Right lobe of liver (tissue), 4 donors: ENCODE data around the gene LENG8.

Source experiments
- POLR2A ChIP-seq: fragments of 450-650 bp; IDR thresholded peaks from one replicate; pipeline ENCODE4 v1.6.1; 2017; ENCODE audit warnings: antibody characterized with exemption, mild to moderate bottlenecking
- TF ChIP-seq, protein P1 (sequence below), 4 donors: fragments of 200-600 bp in 3 of 4; fragments of 450-650 bp in 1 of 4; IDR thresholded peaks; one replicate each; pipeline versions ENCODE4 v1.5.1 to v1.8.0; 2016 to 2022; ENCODE audit warnings: antibody characterized with exemption in 4 of 4, mild to moderate bottlenecking in 2 of 4
- donor health status: DM: no; HTN: no; CAD: no.
- donor health status: DM: no; HTN: no; CAD: no.
- donor health status: DM: no; HTN: yes; CAD: no.

GRCh38 chr19:54469496-54469934 lies 20.5 kb downstream of the LENG8 start:
- no peak for TF ChIP-seq POLR2A
- TF ChIP-seq, protein P1, sequence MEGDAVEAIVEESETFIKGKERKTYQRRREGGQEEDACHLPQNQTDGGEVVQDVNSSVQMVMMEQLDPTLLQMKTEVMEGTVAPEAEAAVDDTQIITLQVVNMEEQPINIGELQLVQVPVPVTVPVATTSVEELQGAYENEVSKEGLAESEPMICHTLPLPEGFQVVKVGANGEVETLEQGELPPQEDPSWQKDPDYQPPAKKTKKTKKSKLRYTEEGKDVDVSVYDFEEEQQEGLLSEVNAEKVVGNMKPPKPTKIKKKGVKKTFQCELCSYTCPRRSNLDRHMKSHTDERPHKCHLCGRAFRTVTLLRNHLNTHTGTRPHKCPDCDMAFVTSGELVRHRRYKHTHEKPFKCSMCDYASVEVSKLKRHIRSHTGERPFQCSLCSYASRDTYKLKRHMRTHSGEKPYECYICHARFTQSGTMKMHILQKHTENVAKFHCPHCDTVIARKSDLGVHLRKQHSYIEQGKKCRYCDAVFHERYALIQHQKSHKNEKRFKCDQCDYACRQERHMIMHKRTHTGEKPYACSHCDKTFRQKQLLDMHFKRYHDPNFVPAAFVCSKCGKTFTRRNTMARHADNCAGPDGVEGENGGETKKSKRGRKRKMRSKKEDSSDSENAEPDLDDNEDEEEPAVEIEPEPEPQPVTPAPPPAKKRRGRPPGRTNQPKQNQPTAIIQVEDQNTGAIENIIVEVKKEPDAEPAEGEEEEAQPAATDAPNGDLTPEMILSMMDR (IDR thresholded peaks at IDR 0.05): no peak
